Measurements from ENCODE around the gene SERPINA4. TPM values are rescaled to one million over a fixed set of nuclear protein-coding genes. Genes with fewer than 3 reads are reported as not detected.

Gene SERPINA4, protein sequence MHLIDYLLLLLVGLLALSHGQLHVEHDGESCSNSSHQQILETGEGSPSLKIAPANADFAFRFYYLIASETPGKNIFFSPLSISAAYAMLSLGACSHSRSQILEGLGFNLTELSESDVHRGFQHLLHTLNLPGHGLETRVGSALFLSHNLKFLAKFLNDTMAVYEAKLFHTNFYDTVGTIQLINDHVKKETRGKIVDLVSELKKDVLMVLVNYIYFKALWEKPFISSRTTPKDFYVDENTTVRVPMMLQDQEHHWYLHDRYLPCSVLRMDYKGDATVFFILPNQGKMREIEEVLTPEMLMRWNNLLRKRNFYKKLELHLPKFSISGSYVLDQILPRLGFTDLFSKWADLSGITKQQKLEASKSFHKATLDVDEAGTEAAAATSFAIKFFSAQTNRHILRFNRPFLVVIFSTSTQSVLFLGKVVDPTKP
- total RNA-seq, result not detected

GRCh38 chr14:94560751-94561655 is at the start of gene SERPINA4:
SERPINA4 (plus strand) TSS chr14:94561442; CDS start chr14:94563483, 2,041 bp downstream.

GRCh38 chr14:94581127-94581999 is 20.1 kb downstream of the SERPINA4 start, which contains the start of gene SERPINA5:
SERPINA5 (plus strand) TSS chr14:94581426; CDS start chr14:94587363, 5,937 bp downstream.

DNA sequence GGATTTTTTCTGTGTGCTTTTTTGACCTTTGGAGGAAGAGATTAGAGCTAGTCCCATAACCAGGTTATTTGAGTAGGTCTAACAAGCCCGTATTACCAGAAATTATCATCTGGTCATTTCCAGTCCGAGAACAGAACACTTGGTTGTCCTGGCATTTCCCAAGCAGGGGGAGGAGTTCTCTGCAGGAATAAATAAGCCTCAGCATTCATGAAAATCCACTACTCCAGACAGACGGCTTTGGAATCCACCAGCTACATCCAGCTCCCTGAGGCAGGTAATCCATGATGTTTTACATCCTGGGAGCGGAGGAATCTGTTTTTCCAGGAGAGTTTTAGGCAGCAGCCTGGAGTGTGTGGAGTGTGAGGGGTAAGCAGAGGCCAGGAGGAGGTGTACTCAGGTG is 50.9 kb downstream of the SERPINA4 start, which contains the start of gene SERPINA3:
TSS of gene SERPINA3 (plus strand) at position 218 of the 400 bp plus-strand sequence. CDS start 2,051 bp downstream, outside the sequence.

Other genes starting within 250 kb of the SERPINA4 start
- not detected for gene SERPINA6, start 238.1 kb upstream of the SERPINA4 start, total RNA-seq
- not detected for gene SERPINA2, start 194.7 kb upstream of the SERPINA4 start, total RNA-seq
- 6.8 TPM for gene SERPINA1, start 172.8 kb upstream of the SERPINA4 start, total RNA-seq
- not detected for gene SERPINA11, start 108.6 kb upstream of the SERPINA4 start, total RNA-seq
- not detected for gene SERPINA9, start 85.2 kb upstream of the SERPINA4 start, total RNA-seq
- gene SERPINA12, start 52.0 kb upstream of the SERPINA4 start, total RNA-seq, result 0.22 TPM
- 0.66 TPM for gene SERPINA5, start 20.0 kb downstream of the SERPINA4 start, total RNA-seq
- gene SERPINA3, start 50.9 kb downstream of the SERPINA4 start, total RNA-seq, result 0.99 TPM
- 2.0 TPM for gene GSC, start 208.7 kb downstream of the SERPINA4 start, total RNA-seq

Measured in camera-type eye (tissue), 1 donor.